ENCODE data around the gene FAM219A. TPM values are rescaled to one million over a fixed set of nuclear protein-coding genes. Genes with fewer than 3 reads are reported as not detected.

Gene FAM219A
- total RNA-seq, 4 donors from 2014 or later, result 4.0 to 7.6 (median 5.2) TPM

GRCh38 chr9:34475097-34475496, 16.7 kb upstream of the FAM219A start:
- no peak overlapping the region for H3K4me3 ChIP-seq
- H3K27me3 ChIP-seq, result peaks cover 0 to 13% (median 0%) of the 10 kb centered on the region in 4 donors
- H3K9me3 ChIP-seq, result no peaks in the 10 kb centered on the region
- H3K4me1 ChIP-seq, result no peaks in the 10 kb centered on the region
- TF ChIP-seq, protein P1, sequence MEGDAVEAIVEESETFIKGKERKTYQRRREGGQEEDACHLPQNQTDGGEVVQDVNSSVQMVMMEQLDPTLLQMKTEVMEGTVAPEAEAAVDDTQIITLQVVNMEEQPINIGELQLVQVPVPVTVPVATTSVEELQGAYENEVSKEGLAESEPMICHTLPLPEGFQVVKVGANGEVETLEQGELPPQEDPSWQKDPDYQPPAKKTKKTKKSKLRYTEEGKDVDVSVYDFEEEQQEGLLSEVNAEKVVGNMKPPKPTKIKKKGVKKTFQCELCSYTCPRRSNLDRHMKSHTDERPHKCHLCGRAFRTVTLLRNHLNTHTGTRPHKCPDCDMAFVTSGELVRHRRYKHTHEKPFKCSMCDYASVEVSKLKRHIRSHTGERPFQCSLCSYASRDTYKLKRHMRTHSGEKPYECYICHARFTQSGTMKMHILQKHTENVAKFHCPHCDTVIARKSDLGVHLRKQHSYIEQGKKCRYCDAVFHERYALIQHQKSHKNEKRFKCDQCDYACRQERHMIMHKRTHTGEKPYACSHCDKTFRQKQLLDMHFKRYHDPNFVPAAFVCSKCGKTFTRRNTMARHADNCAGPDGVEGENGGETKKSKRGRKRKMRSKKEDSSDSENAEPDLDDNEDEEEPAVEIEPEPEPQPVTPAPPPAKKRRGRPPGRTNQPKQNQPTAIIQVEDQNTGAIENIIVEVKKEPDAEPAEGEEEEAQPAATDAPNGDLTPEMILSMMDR (IDR thresholded peaks at IDR 0.05), result no peak
- WGBS, 2 donors, result 26 to 58% methylated on average over 3 of the region's 3 CpGs
- intact Hi-C loops (cut with DNase I), result no loop called here
- H3K27ac ChIP-seq, result no peak overlapping the region
- H3K36me3 ChIP-seq, result no peaks in the 10 kb centered on the region
- no peak for DNase-seq

- TF ChIP-seq POLR2A (IDR thresholded peaks at IDR 0.05), result no peak
- TF ChIP-seq, protein P1 (IDR thresholded peaks at IDR 0.05), result no peak
- Histone ChIP-seq H3K4me3 (no peak overlapping the region), H3K36me3 (no peaks in the 10 kb centered on the region), H3K9me3 (no peaks in the 10 kb centered on the region), H3K27me3 (no peaks in the 10 kb centered on the region), H3K27ac (no peak overlapping the region), H3K4me1 (no peaks in the 10 kb centered on the region)
- 23 to 33% methylated on average over 1 of the region's 1 CpG for WGBS, 2 donors
- no peak for DNase-seq
- intact Hi-C loops (cut with DNase I), result no loop called here
Observed at GRCh38 chr9:34465468-34465867, 7.1 kb upstream of the FAM219A start.

DNA sequence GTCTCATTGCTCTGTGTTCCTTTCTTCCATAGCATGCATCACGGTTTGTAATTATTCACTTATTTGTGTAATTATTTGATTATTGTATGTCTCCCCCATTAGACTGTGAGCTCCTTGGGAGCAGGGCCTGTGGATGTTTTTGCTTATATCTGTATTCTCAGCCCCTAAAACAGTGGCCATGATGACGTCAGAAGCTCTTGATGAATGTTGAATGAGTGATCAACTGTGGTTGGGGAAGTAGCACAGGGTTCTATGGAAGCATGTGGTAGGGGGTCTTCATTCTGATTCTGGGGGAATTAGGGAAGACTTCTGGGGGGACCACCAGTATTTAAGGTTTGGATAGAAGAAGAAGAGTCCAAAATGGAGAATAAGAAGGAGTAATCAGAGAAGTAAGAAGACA, 6.2 kb upstream of the FAM219A start:
- no peaks in the 10 kb centered on the region for H3K4me1 ChIP-seq
- no peaks in the 10 kb centered on the region for H3K36me3 ChIP-seq
- TF ChIP-seq, protein P1 (IDR thresholded peaks at IDR 0.05), result no peak
- TF ChIP-seq POLR2A (IDR thresholded peaks at IDR 0.05), result no peak
- H3K9me3 ChIP-seq, result no peaks in the 10 kb centered on the region
- H3K27ac ChIP-seq, result no peak overlapping the region
- intact Hi-C loops (cut with DNase I), result no loop called here
- no peak for DNase-seq
- no peaks in the 10 kb centered on the region for H3K27me3 ChIP-seq
- H3K4me3 ChIP-seq, result no peak overlapping the region
- WGBS, 2 donors, result 64 to 92% methylated on average over 2 of the region's 2 CpGs

GRCh38 chr9:34463901-34464232, 5.5 kb upstream of the FAM219A start:
- DNase-seq, result no peak
- intact Hi-C loops (cut with DNase I), result no loop called here

DNA sequence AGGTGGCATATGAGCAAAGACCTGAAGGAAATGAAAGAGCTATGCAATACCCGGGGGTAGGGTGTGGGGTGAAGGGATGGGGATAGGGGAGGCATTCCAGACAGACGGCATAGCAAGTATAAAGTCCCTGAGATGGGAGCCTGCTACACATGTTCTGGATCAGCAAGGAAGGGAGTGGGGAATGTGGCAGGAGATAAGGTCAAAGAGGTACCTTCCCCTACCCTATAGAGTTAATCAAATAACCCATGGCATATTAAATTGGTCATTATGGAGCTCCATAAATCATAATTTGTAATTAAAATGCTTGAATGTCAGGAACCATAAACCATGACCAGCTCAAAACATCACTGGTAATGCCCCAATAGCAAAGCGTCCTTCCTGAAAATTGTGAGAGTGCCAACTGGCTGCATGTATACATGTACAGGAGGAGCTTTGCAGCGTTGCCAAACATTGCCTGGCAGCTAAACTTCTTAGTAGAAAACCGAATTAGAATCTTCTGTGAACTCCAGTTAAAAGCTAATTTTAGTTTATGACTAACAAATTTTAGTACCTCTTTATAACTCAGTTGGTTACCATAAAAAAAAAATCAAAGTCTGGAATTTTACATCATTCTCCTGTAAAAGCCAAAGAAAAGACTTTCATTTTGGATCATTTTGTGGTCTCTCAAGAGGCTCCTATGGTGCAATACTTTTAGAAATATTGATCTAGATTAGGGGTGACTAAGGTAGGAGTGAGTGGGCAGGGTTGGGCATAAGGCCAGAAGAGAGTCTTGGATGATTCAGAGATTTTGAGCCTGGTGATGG, 4.9 kb upstream of the FAM219A start:
- no peaks in the 10 kb centered on the region for H3K9me3 ChIP-seq
- no peaks in the 10 kb centered on the region for H3K36me3 ChIP-seq
- no peak for DNase-seq
- WGBS, 2 donors, result 29 to 34% methylated on average over 5 of the region's 5 CpGs
- peaks cover 0 to 6% (median 4%) of the 10 kb centered on the region in 3 donors for H3K4me1 ChIP-seq
- no peaks in the 10 kb centered on the region for H3K27me3 ChIP-seq
- no peak overlapping the region for H3K27ac ChIP-seq
- TF ChIP-seq, protein P1 (IDR thresholded peaks at IDR 0.05), result no peak
- no peak for TF ChIP-seq POLR2A (IDR thresholded peaks at IDR 0.05)
- no peak overlapping the region for H3K4me3 ChIP-seq
- intact Hi-C loops (cut with DNase I), result no loop called here

More at GRCh38 chr9:34463901-34464232, 5.5 kb upstream of the FAM219A start:
- Histone ChIP-seq H3K27ac (no peak overlapping the region), H3K9me3 (no peaks in the 10 kb centered on the region), H3K36me3 (no peaks in the 10 kb centered on the region), H3K4me3 (no peak overlapping the region), H3K4me1 (peaks cover 0 to 2% (median 2%) of the 10 kb centered on the region in 3 donors), H3K27me3 (no peaks in the 10 kb centered on the region)
- WGBS, 2 donors, result 60 to 63% methylated on average over 2 of the region's 2 CpGs
- no peak for TF ChIP-seq POLR2A (IDR thresholded peaks at IDR 0.05)
- TF ChIP-seq, protein P1 (IDR thresholded peaks at IDR 0.05), result no peak

All from esophagus squamous epithelium (tissue), 5 donors.